Mesothelial cell of epicardium (in vitro differentiated cells): ENCODE results near the gene MOB3C. TPM values are rescaled to one million over a fixed set of nuclear protein-coding genes. Genes with fewer than 3 reads are reported as not detected.
A peak's percentile ranks its signal among the peaks of the same experiment; 100 is the strongest.

ENCODE experiments used
- DNase-seq, 2 experiments: peaks; one replicate each; pipeline ENCODE4 v3.0.0; 2021; ENCODE audit warnings: low spot score in 2 of 2; ENCODE audit not compliant: unreplicated experiment in 2 of 2
- H3K27ac Mint-ChIP-seq: 2 replicates; pipeline ENCODE4 v1.8.0; 2021; ENCODE audit warnings: mixed read lengths
- H3K27me3 Mint-ChIP-seq: 2 replicates; pipeline ENCODE4 v1.8.0; 2021; ENCODE audit warnings: low read depth, mixed read lengths
- H3K36me3 Mint-ChIP-seq: 2 replicates; pipeline ENCODE4 v1.8.0; 2021; ENCODE audit warnings: mixed read lengths
- H3K4me1 Mint-ChIP-seq: 2 replicates; pipeline ENCODE4 v1.8.0; 2021; ENCODE audit warnings: mixed read lengths
- H3K4me3 Mint-ChIP-seq: 2 replicates; pipeline ENCODE4 v1.8.0; 2021; ENCODE audit warnings: mild to moderate bottlenecking, moderate library complexity, mixed read lengths
- H3K9me3 Mint-ChIP-seq: 2 replicates; pipeline ENCODE4 v1.8.0; 2021; ENCODE audit warnings: mixed read lengths
- total RNA-seq: library from RNA; stranded (reverse); gene quantifications from 3 replicates; pipeline ENCODE4 v1.2.1, GENCODE V29; 2021
- TF ChIP-seq, protein P1 (sequence below): fragments of 200-600 bp; sonication (generic); IDR thresholded peaks from one replicate; pipeline ENCODE4 v1.5.0; 2021; ENCODE audit warnings: antibody characterized with exemption; ENCODE audit not compliant: unreplicated experiment

Gene MOB3C
- total RNA-seq, 1 donor from 2014 or later: 11.0 TPM

GRCh38 chr1:46603481-46603857 is 13.1 kb downstream of the MOB3C start:
- peak overlapping the region; percentile 91 for H3K27ac Mint-ChIP-seq
- no peaks in the 10 kb centered on the region for H3K9me3 Mint-ChIP-seq
- TF ChIP-seq, protein P1, sequence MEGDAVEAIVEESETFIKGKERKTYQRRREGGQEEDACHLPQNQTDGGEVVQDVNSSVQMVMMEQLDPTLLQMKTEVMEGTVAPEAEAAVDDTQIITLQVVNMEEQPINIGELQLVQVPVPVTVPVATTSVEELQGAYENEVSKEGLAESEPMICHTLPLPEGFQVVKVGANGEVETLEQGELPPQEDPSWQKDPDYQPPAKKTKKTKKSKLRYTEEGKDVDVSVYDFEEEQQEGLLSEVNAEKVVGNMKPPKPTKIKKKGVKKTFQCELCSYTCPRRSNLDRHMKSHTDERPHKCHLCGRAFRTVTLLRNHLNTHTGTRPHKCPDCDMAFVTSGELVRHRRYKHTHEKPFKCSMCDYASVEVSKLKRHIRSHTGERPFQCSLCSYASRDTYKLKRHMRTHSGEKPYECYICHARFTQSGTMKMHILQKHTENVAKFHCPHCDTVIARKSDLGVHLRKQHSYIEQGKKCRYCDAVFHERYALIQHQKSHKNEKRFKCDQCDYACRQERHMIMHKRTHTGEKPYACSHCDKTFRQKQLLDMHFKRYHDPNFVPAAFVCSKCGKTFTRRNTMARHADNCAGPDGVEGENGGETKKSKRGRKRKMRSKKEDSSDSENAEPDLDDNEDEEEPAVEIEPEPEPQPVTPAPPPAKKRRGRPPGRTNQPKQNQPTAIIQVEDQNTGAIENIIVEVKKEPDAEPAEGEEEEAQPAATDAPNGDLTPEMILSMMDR: no peak
- H3K36me3 Mint-ChIP-seq: peaks cover 4% of the 10 kb centered on the region
- H3K4me1 Mint-ChIP-seq: peaks cover 26% of the 10 kb centered on the region
- H3K4me3 Mint-ChIP-seq: peak overlapping the region; percentile 91
- DNase-seq: no peak
- H3K27me3 Mint-ChIP-seq: no peaks in the 10 kb centered on the region

GRCh38 chr1:46601257-46602007 is 15.2 kb downstream of the MOB3C start:
- Mint-ChIP-seq H3K4me1 (peaks cover 26% of the 10 kb centered on the region), H3K36me3 (no peaks in the 10 kb centered on the region), H3K4me3 (no peak overlapping the region), H3K9me3 (no peaks in the 10 kb centered on the region), H3K27me3 (no peaks in the 10 kb centered on the region), H3K27ac (no peak overlapping the region)
- TF ChIP-seq, protein P1: no peak
- no peak for DNase-seq

DNA sequence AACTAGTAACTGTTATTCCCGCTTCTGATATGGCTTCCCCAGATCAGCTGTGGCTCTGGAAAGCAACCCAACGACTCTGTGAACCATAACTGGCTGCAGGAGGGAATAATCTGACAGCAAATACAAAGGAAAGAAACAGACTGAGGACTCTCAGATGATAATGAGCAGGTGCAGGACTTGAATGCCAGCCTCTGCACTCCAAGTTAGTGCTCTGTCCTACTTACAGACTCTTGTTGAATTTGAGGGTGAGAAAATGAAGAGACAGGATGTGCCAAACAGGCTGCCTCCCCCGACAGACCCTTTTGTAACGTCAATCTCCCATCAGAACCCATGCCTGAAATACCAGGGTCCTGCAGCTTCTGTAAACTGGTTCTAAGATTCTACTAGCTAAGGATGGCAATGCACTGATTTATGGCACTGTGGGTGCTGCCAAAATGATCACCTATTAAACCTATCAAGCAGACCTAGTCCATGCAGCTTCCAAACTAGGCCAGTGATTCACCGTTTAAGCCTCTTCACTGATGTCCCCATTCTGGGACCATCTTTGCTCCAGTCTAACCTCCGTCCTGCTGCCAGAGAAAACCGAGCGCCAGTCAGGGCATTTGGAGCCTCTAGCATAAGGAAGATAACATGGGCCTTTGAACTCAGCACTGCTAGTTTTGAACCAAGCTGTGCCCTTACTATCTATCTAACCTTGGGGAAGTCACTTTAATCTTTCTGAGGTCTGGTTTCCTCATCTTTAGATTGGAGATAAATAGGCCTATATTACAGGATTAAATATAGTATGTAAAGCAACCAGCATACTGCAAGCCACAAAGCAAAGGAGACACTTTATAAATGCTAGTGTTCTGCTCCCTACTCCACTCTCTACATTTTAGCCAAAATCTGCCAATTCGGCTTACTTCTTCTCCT is 17.3 kb downstream of the MOB3C start:
- TF ChIP-seq, protein P1: no peak
- H3K9me3 Mint-ChIP-seq: no peaks in the 10 kb centered on the region
- H3K27me3 Mint-ChIP-seq: no peaks in the 10 kb centered on the region
- DNase-seq: no peak
- peaks cover 20% of the 10 kb centered on the region for H3K4me1 Mint-ChIP-seq
- H3K27ac Mint-ChIP-seq: no peak overlapping the region
- no peak overlapping the region for H3K4me3 Mint-ChIP-seq
- no peaks in the 10 kb centered on the region for H3K36me3 Mint-ChIP-seq

- peaks cover 10% of the 10 kb centered on the region for H3K4me1 Mint-ChIP-seq
- H3K4me3 Mint-ChIP-seq: no peak overlapping the region
- DNase-seq: no peak
- no peaks in the 10 kb centered on the region for H3K9me3 Mint-ChIP-seq
- no peak overlapping the region for H3K27ac Mint-ChIP-seq
- H3K27me3 Mint-ChIP-seq: no peaks in the 10 kb centered on the region
- TF ChIP-seq, protein P1: no peak
- H3K36me3 Mint-ChIP-seq: peaks cover 14% of the 10 kb centered on the region
These were observed 19.8 kb downstream of the MOB3C start for GRCh38 chr1:46596846-46597245.

DNA sequence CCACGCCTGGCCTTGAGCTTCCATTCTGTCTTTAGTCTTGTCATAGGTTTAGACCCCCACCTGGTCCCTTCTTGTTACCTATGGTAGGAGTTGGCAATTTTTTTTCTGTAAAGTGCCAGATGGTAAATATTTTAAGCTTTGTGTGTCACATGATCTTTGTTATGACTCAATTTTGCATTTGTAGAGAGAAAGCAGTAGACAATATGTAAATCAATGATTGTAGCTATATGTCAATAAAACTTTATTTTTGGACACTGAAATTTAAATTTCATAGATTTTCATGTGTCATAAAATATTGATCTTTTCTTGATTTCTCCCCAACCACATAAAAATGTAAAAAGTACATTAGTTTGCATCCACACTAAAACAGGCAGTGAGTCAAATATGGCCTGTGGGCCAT is 20.6 kb downstream of the MOB3C start:
- H3K27me3 Mint-ChIP-seq: no peaks in the 10 kb centered on the region
- peaks cover 20% of the 10 kb centered on the region for H3K36me3 Mint-ChIP-seq
- H3K4me3 Mint-ChIP-seq: no peak overlapping the region
- no peak for DNase-seq
- no peak overlapping the region for H3K27ac Mint-ChIP-seq
- H3K4me1 Mint-ChIP-seq: peaks cover 4% of the 10 kb centered on the region
- no peaks in the 10 kb centered on the region for H3K9me3 Mint-ChIP-seq
- TF ChIP-seq, protein P1: no peak
